IMR-90 (cell line): ENCODE results near the gene PRR18.

Source experiments
- BHLHE40 ChIP-seq: fragments of 150-350 bp; IDR thresholded peaks from 2 replicates; pipeline ENCODE4 v1.6.1; 2016; ENCODE audit warnings: mild to moderate bottlenecking, low read depth, low read length
- CEBPB ChIP-seq: IDR thresholded peaks from 2 replicates; pipeline ENCODE4 v1.6.1; 2012; ENCODE audit warnings: low read depth, low read length, improper control_type of control experiment
- CHD1 ChIP-seq: IDR thresholded peaks from 2 replicates; pipeline ENCODE4 v1.6.1; 2012; ENCODE audit warnings: low read depth, low read length, improper control_type of control experiment
- MAZ ChIP-seq: IDR thresholded peaks from 2 replicates; pipeline ENCODE4 v1.6.1; 2012; ENCODE audit warnings: low read depth, mild to moderate bottlenecking, low read length, improper control_type of control experiment, moderate library complexity, borderline replicate concordance
- POLR2A ChIP-seq: IDR thresholded peaks from 2 replicates; pipeline ENCODE4 v1.6.1; 2012; ENCODE audit warnings: mild to moderate bottlenecking, low read depth, low read length
- RAD21 ChIP-seq: IDR thresholded peaks from 2 replicates; pipeline ENCODE4 v1.6.1; 2012; ENCODE audit warnings: low read length, improper control_type of control experiment
- RFX5 ChIP-seq: IDR thresholded peaks from 2 replicates; pipeline ENCODE4 v1.8.0; 2012; ENCODE audit warnings: low read depth, mild to moderate bottlenecking, low read length, moderate library complexity
- TF ChIP-seq, protein P1 (sequence below): fragments of 150-350 bp; IDR thresholded peaks from 2 replicates; pipeline ENCODE4 v1.6.1; 2017; ENCODE audit warnings: mild to moderate bottlenecking, antibody characterized with exemption, low read length, low read depth
- TF ChIP-seq, protein P2 (sequence below): conservative IDR thresholded peaks from 2 replicates; pipeline ENCODE4 v1.5.1; 2012; ENCODE audit warnings: mild to moderate bottlenecking, low read depth, low read length, improper control_type of control experiment

DNA sequence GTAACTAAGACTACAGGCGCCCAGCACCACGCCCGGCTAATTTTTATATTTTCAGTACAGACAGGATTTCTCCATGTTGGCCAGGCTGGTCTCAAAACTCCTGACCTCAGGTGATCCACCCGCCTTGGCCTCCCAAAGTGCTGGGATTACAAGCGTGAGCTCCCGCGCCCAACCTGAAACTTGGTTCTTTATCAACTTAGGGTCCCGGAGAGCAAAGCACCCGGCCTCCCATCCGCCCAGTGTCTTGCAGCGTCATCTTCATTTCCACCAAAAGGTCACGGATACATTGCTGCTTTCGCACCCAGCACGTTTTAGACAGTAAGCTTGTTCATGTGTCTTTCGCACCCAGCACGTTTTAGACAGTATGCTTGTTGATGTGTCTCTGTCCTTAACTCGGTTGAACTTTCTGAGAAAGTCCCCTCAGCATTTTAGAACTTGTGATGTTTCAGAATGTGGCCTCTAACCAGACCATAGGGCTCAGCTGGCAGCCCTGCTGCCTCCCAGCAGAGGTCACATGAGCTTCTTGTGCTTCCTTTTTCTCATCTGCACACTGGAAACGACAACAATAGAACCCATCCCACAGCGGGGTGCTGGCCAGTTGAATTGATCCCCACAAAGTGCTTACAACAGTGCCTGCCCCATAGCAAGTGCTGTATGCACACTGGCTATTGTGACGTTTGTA is 48.8 kb downstream of the PRR18 start:
- TF ChIP-seq POLR2A (no peak), RFX5 (no peak), RAD21 (no peak), BHLHE40 (no peak), CEBPB (no peak), MAZ (no peak), CHD1 (no peak)
- TF ChIP-seq, protein P1, sequence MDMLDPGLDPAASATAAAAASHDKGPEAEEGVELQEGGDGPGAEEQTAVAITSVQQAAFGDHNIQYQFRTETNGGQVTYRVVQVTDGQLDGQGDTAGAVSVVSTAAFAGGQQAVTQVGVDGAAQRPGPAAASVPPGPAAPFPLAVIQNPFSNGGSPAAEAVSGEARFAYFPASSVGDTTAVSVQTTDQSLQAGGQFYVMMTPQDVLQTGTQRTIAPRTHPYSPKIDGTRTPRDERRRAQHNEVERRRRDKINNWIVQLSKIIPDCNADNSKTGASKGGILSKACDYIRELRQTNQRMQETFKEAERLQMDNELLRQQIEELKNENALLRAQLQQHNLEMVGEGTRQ: no peak
- TF ChIP-seq, protein P2, sequence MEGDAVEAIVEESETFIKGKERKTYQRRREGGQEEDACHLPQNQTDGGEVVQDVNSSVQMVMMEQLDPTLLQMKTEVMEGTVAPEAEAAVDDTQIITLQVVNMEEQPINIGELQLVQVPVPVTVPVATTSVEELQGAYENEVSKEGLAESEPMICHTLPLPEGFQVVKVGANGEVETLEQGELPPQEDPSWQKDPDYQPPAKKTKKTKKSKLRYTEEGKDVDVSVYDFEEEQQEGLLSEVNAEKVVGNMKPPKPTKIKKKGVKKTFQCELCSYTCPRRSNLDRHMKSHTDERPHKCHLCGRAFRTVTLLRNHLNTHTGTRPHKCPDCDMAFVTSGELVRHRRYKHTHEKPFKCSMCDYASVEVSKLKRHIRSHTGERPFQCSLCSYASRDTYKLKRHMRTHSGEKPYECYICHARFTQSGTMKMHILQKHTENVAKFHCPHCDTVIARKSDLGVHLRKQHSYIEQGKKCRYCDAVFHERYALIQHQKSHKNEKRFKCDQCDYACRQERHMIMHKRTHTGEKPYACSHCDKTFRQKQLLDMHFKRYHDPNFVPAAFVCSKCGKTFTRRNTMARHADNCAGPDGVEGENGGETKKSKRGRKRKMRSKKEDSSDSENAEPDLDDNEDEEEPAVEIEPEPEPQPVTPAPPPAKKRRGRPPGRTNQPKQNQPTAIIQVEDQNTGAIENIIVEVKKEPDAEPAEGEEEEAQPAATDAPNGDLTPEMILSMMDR: no peak
